ENCODE data around the gene IL1RL2.

Gene IL1RL2

GRCh38 chr2:102184568-102184967 is 2.3 kb upstream of the IL1RL2 start:
- no peak for TF ChIP-seq CTCF (IDR thresholded peaks at IDR 0.05; ENCODE audit: insufficient read depth, low read length)
- no peak for TF ChIP-seq POLR2AphosphoS5 (IDR thresholded peaks at IDR 0.05; ENCODE audit: low read depth)
- TF ChIP-seq REST (IDR thresholded peaks at IDR 0.05; ENCODE audit: insufficient replicate concordance, low read depth), result no peak
- TF ChIP-seq SPI1 (IDR thresholded peaks at IDR 0.05; ENCODE audit: borderline replicate concordance, low read depth), result no peak
- no peak for TF ChIP-seq GABPA (IDR thresholded peaks at IDR 0.05; ENCODE audit: low read depth)
- DNase-seq (ENCODE audit: low read depth in 1 of 2, low spot score in 1 of 2), result no peak
- Histone ChIP-seq H3K27ac (replicated peaks) (no peak overlapping the region), H3K27me3 (ENCODE audit: insufficient read depth, poor library complexity, severe bottlenecking) (no peaks in the 10 kb centered on the region), H3K4me3 (replicated peaks; ENCODE audit: insufficient read depth, low read length) (no peak overlapping the region)

GRCh38 chr2:102185347-102185746 is 1.5 kb upstream of the IL1RL2 start:
- Histone ChIP-seq H3K4me3 (replicated peaks; ENCODE audit: insufficient read depth, low read length) (no peak overlapping the region), H3K27ac (replicated peaks) (no peak overlapping the region), H3K27me3 (ENCODE audit: insufficient read depth, poor library complexity, severe bottlenecking) (no peaks in the 10 kb centered on the region)
- TF ChIP-seq GABPA (IDR thresholded peaks at IDR 0.05; ENCODE audit: low read depth) (no peak), REST (IDR thresholded peaks at IDR 0.05; ENCODE audit: insufficient replicate concordance, low read depth) (no peak), CTCF (IDR thresholded peaks at IDR 0.05; ENCODE audit: insufficient read depth, low read length) (peak; percentile 6), POLR2AphosphoS5 (IDR thresholded peaks at IDR 0.05; ENCODE audit: low read depth) (no peak), SPI1 (IDR thresholded peaks at IDR 0.05; ENCODE audit: borderline replicate concordance, low read depth) (no peak)
- no peak for DNase-seq (ENCODE audit: low read depth in 1 of 2, low spot score in 1 of 2)

- peak in 1 of 2 experiments; percentile 42 for DNase-seq (ENCODE audit: low read depth in 1 of 2, low spot score in 1 of 2)
- H3K27ac ChIP-seq (replicated peaks), result no peak overlapping the region
Measured at GRCh38 chr2:102187496-102188150, 800 bp downstream of the IL1RL2 start.

More at GRCh38 chr2:102187496-102188150, 800 bp downstream of the IL1RL2 start:
- Histone ChIP-seq H3K4me3 (replicated peaks; ENCODE audit: insufficient read depth, low read length) (no peak overlapping the region), H3K27me3 (ENCODE audit: insufficient read depth, poor library complexity, severe bottlenecking) (no peaks in the 10 kb centered on the region)
- no peak for TF ChIP-seq POLR2AphosphoS5 (IDR thresholded peaks at IDR 0.05; ENCODE audit: low read depth)
- no peak for TF ChIP-seq CTCF (IDR thresholded peaks at IDR 0.05; ENCODE audit: insufficient read depth, low read length)
- no peak for TF ChIP-seq SPI1 (IDR thresholded peaks at IDR 0.05; ENCODE audit: borderline replicate concordance, low read depth)
- no peak for TF ChIP-seq REST (IDR thresholded peaks at IDR 0.05; ENCODE audit: insufficient replicate concordance, low read depth)
- TF ChIP-seq GABPA (IDR thresholded peaks at IDR 0.05; ENCODE audit: low read depth), result no peak

All from HL-60 (cell line).